GM23338 (cell line): Measurements from ENCODE around the gene SCIN. TPM values are rescaled to one million over a fixed set of nuclear protein-coding genes. Genes with fewer than 3 reads are reported as not detected.

Experiments used
- ATAC-seq: fragments of 200-7000 bp; cut with Tn5 transposase; 3 replicates; pipeline ENCODE4 v1.9.1; 2020
- DNase-seq: peaks from one replicate; pipeline ENCODE4 v3.0.0-alpha.2; 2015; ENCODE audit warnings: low spot score
- H2AFZ ChIP-seq: fragments of 200-600 bp; sonication (generic); 2 replicates; pipeline ENCODE4 v1.8.0; 2016; ENCODE audit warnings: antibody characterized with exemption, mild to moderate bottlenecking, moderate library complexity
- H3F3A ChIP-seq: fragments of 200-600 bp; sonication (generic); replicated peaks from 2 replicates; pipeline ENCODE4 v1.8.0; 2017; ENCODE audit warnings: antibody characterized with exemption, mixed run types, low read depth
- H3K27ac ChIP-seq: fragments of 200-600 bp; sonication (generic); 2 replicates; pipeline ENCODE4 v1.6.1; 2016; ENCODE audit warnings: low read depth
- H3K27me3 ChIP-seq: fragments of 200-600 bp; sonication (generic); 2 replicates; pipeline ENCODE4 v1.8.0; 2016; ENCODE audit warnings: mild to moderate bottlenecking, mixed run types, moderate library complexity; ENCODE audit not compliant: insufficient read depth
- H3K36me3 ChIP-seq: fragments of 200-600 bp; sonication (generic); 2 replicates; pipeline ENCODE4 v1.8.0; 2016; ENCODE audit warnings: mild to moderate bottlenecking; ENCODE audit not compliant: insufficient read depth
- H3K4me1 ChIP-seq: fragments of 200-600 bp; sonication (generic); 2 replicates; pipeline ENCODE4 v1.8.0; 2016; ENCODE audit warnings: mild to moderate bottlenecking, moderate library complexity; ENCODE audit not compliant: insufficient read depth
- H3K4me2 ChIP-seq: fragments of 200-600 bp; sonication (generic); 2 replicates; pipeline ENCODE4 v1.7.1; 2017; ENCODE audit warnings: mixed run types
- H3K4me3 ChIP-seq: fragments of 200-600 bp; sonication (generic); 2 replicates; pipeline ENCODE4 v1.6.1; 2016; ENCODE audit warnings: mixed run types
- H3K79me2 ChIP-seq: fragments of 200-600 bp; sonication (generic); replicated peaks from 2 replicates; pipeline ENCODE4 v1.8.0; 2017; ENCODE audit warnings: mild to moderate bottlenecking; ENCODE audit not compliant: insufficient read depth
- H3K9me2 ChIP-seq: fragments of 200-600 bp; sonication (generic); 2 replicates; pipeline ENCODE4 v1.8.0; 2017; ENCODE audit not compliant: insufficient read depth
- H4K20me1 ChIP-seq: fragments of 200-600 bp; sonication (generic); replicated peaks from 2 replicates; pipeline ENCODE4 v1.8.0; 2017; ENCODE audit warnings: mild to moderate bottlenecking; ENCODE audit not compliant: insufficient read depth
- H3K27ac Mint-ChIP-seq: 2 replicates; pipeline ENCODE4 v1.8.0; 2020; ENCODE audit warnings: inconsistent platforms, mild to moderate bottlenecking, moderate library complexity, mixed read lengths
- H3K27me3 Mint-ChIP-seq: 3 replicates; pipeline ENCODE4 v1.8.0; 2022; ENCODE audit warnings: low read depth, mild to moderate bottlenecking, moderate library complexity, mixed read lengths, inconsistent platforms; ENCODE audit not compliant: insufficient read depth, poor library complexity
- H3K36me3 Mint-ChIP-seq: 3 replicates; pipeline ENCODE4 v1.8.0; 2021; ENCODE audit warnings: low read depth, mild to moderate bottlenecking, inconsistent platforms, moderate library complexity, mixed read lengths
- H3K4me1 Mint-ChIP-seq: 3 replicates; pipeline ENCODE4 v1.8.0; 2020; ENCODE audit warnings: mild to moderate bottlenecking, inconsistent platforms, mixed read lengths
- H3K4me3 Mint-ChIP-seq: 3 replicates; pipeline ENCODE4 v1.8.0; 2021; ENCODE audit warnings: moderate library complexity, mild to moderate bottlenecking, inconsistent platforms, mixed read lengths
- H3K9me3 Mint-ChIP-seq: 3 replicates; pipeline ENCODE4 v1.8.0; 2020; ENCODE audit warnings: moderate library complexity, mild to moderate bottlenecking, inconsistent platforms, mixed read lengths
- EZH2 ChIP-seq: fragments of 200-600 bp; sonication (generic); IDR thresholded peaks from one replicate; pipeline ENCODE4 v1.8.0; 2017; ENCODE audit warnings: antibody characterized with exemption, mild to moderate bottlenecking, low read depth; ENCODE audit not compliant: unreplicated experiment
- JUNB ChIP-seq: IDR thresholded peaks from one replicate; pipeline ENCODE4 v1.6.1; 2016; ENCODE audit warnings: antibody characterized with exemption; ENCODE audit not compliant: unreplicated experiment
- NANOG ChIP-seq: IDR thresholded peaks from 2 replicates; pipeline ENCODE4 v1.6.1; 2016; ENCODE audit warnings: antibody characterized with exemption, borderline replicate concordance
- POLR2AphosphoS5 ChIP-seq: IDR thresholded peaks from 2 replicates; pipeline ENCODE4 v1.6.1; 2016; ENCODE audit warnings: antibody characterized with exemption, low read depth
- ZNF114 ChIP-seq: fragments of 250-450 bp; sonication (Bioruptor Pico); IDR thresholded peaks from 2 replicates; pipeline ENCODE4 v1.5.0; 2020; ENCODE audit warnings: mild to moderate bottlenecking, moderate library complexity
- ZNF331 ChIP-seq: fragments of 250-450 bp; sonication (Bioruptor Pico); IDR thresholded peaks from 2 replicates; pipeline ENCODE4 v1.5.0; 2020; ENCODE audit warnings: low read depth, mild to moderate bottlenecking, moderate library complexity
- polyA plus RNA-seq: library from polyadenylated mRNA; unstranded; fragments of >200 nt; fragmentation: Nextera tagmentation; extraction: Ambion mirVana; gene quantifications from 2 replicates; pipeline ENCODE4 v1.2.1, GENCODE V29; 2016
- total RNA-seq: library from RNA; depleted of rRNA; stranded (reverse); fragments of >200 nt; shearing (Covaris generic); gene quantifications from 2 replicates; pipeline ENCODE4 v1.2.3, GENCODE V29; 2014
- TF ChIP-seq, protein P1 (sequence below): IDR thresholded peaks from one replicate; pipeline ENCODE4 v1.6.1; 2018; ENCODE audit warnings: antibody characterized with exemption; ENCODE audit not compliant: unreplicated experiment
- TF ChIP-seq, protein P2 (sequence below), 2 experiments: fragments of 200-600 bp in 1 of 2; sonication (generic) in 1 of 2; conservative IDR thresholded peaks; 2 replicates each; pipeline versions ENCODE4 v1.5.1 to v1.6.1; 2016 to 2017; ENCODE audit warnings: antibody characterized with exemption in 2 of 2, low read depth in 2 of 2, mild to moderate bottlenecking in 2 of 2, moderate library complexity in 1 of 2
- TF ChIP-seq, protein P3 (sequence below): IDR thresholded peaks from 2 replicates; pipeline ENCODE4 v1.6.1; 2016; ENCODE audit warnings: antibody characterized with exemption

SCIN gene
- total and polyA plus RNA-seq, 2 experiments from 2014 or later: 0.80 to 0.92 TPM

DNA sequence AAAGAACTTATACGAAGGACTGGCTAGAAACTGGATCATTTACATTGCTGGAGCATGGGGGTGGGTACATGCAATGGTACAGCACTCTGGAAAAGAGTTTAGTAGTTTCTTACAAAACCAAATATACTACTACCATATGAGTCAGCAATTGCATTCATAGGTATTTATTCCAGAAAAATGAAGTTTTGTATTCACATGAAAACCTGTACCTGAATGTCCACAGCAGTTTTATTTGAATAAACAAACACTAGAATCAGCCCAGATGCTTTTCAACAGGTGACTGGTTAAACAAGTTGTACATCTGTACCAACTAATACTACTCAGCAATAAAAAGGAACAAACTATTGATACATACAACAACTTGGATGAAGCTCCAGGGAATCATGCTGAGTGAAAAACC, 3.4 kb downstream of the SCIN start:
- Histone ChIP-seq H3K9me2 (no peaks in the 10 kb centered on the region), H2AFZ (no peak overlapping the region), H3F3A (no peaks in the 10 kb centered on the region), H3K27ac (no peak overlapping the region), H3K27me3 (peaks cover 45% of the 10 kb centered on the region), H3K4me3 (no peak overlapping the region), H3K36me3 (no peaks in the 10 kb centered on the region), H3K4me1 (peaks cover 14% of the 10 kb centered on the region), H4K20me1 (no peaks in the 10 kb centered on the region), H3K4me2 (no peak overlapping the region), H3K79me2 (no peaks in the 10 kb centered on the region)
- TF ChIP-seq, protein P1, sequence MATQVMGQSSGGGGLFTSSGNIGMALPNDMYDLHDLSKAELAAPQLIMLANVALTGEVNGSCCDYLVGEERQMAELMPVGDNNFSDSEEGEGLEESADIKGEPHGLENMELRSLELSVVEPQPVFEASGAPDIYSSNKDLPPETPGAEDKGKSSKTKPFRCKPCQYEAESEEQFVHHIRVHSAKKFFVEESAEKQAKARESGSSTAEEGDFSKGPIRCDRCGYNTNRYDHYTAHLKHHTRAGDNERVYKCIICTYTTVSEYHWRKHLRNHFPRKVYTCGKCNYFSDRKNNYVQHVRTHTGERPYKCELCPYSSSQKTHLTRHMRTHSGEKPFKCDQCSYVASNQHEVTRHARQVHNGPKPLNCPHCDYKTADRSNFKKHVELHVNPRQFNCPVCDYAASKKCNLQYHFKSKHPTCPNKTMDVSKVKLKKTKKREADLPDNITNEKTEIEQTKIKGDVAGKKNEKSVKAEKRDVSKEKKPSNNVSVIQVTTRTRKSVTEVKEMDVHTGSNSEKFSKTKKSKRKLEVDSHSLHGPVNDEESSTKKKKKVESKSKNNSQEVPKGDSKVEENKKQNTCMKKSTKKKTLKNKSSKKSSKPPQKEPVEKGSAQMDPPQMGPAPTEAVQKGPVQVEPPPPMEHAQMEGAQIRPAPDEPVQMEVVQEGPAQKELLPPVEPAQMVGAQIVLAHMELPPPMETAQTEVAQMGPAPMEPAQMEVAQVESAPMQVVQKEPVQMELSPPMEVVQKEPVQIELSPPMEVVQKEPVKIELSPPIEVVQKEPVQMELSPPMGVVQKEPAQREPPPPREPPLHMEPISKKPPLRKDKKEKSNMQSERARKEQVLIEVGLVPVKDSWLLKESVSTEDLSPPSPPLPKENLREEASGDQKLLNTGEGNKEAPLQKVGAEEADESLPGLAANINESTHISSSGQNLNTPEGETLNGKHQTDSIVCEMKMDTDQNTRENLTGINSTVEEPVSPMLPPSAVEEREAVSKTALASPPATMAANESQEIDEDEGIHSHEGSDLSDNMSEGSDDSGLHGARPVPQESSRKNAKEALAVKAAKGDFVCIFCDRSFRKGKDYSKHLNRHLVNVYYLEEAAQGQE: no peak
- TF ChIP-seq, protein P2, sequence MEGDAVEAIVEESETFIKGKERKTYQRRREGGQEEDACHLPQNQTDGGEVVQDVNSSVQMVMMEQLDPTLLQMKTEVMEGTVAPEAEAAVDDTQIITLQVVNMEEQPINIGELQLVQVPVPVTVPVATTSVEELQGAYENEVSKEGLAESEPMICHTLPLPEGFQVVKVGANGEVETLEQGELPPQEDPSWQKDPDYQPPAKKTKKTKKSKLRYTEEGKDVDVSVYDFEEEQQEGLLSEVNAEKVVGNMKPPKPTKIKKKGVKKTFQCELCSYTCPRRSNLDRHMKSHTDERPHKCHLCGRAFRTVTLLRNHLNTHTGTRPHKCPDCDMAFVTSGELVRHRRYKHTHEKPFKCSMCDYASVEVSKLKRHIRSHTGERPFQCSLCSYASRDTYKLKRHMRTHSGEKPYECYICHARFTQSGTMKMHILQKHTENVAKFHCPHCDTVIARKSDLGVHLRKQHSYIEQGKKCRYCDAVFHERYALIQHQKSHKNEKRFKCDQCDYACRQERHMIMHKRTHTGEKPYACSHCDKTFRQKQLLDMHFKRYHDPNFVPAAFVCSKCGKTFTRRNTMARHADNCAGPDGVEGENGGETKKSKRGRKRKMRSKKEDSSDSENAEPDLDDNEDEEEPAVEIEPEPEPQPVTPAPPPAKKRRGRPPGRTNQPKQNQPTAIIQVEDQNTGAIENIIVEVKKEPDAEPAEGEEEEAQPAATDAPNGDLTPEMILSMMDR (conservative IDR thresholded peaks at IDR 0.05; ENCODE audit: low read depth in 2 of 2): no peak
- TF ChIP-seq POLR2AphosphoS5 (no peak), JUNB (no peak), NANOG (no peak)
- peaks cover 8% of the 10 kb centered on the region; the same call in 2 of the 3 replicates for H3K4me1 Mint-ChIP-seq
- DNase-seq (no peak), ATAC-seq (no peak)
- no peak overlapping the region for H3K4me3 Mint-ChIP-seq
- no peak overlapping the region for H3K27ac Mint-ChIP-seq
- peaks cover 22% of the 10 kb centered on the region for H3K27me3 Mint-ChIP-seq
- no peaks in the 10 kb centered on the region for H3K36me3 Mint-ChIP-seq
- H3K9me3 Mint-ChIP-seq: no peaks in the 10 kb centered on the region

DNA sequence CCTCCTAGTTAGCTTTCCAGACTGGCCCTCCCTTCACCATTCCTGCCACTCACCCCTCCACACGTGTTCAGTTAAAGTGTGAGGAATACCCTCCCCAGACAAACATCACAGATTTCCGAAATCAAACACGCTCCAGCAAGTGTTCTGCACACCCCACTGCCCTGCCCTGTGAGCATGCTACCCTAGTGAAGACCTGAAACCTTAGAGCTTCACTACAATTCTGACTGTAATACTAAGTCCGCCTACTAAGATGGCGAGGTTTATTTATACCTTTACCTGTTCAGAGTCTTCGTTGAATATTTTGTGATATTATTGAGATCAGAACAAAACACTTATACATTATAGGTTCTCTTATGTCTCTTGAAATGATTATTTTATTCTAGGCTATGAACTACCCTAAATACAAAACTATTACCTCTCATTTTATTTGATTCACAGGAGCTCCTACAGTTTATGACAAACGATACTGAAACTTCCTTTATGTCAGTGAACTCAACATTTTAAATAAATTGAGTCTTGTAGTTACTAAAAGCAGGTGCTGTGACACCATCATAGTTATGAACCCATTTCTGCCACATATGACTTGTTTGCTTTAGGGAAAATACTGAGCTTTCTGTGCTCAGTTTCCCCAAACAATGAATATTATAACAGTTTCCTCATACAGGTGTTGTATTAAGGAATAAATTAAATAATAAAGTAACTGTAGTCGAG, 8.6 kb downstream of the SCIN start:
- Mint-ChIP-seq H3K27me3 (peaks cover 5% of the 10 kb centered on the region), H3K4me3 (no peak overlapping the region), H3K9me3 (no peaks in the 10 kb centered on the region), H3K36me3 (no peaks in the 10 kb centered on the region), H3K4me1 (no peaks in the 10 kb centered on the region), H3K27ac (no peak overlapping the region)
- no peaks in the 10 kb centered on the region for H4K20me1 ChIP-seq
- H3F3A ChIP-seq: no peaks in the 10 kb centered on the region
- no peaks in the 10 kb centered on the region for H3K36me3 ChIP-seq
- DNase-seq: no peak
- no peak overlapping the region for H3K4me2 ChIP-seq
- no peak overlapping the region for H2AFZ ChIP-seq
- H3K4me1 ChIP-seq: no peaks in the 10 kb centered on the region
- no peaks in the 10 kb centered on the region for H3K79me2 ChIP-seq
- no peak overlapping the region for H3K27ac ChIP-seq
- no peaks in the 10 kb centered on the region for H3K27me3 ChIP-seq
- H3K9me2 ChIP-seq: no peaks in the 10 kb centered on the region
- no peak for ATAC-seq
- H3K4me3 ChIP-seq: no peak overlapping the region
- TF ChIP-seq ZNF331 (CRISPR knock-in tag): no peak
- TF ChIP-seq NANOG: no peak
- TF ChIP-seq EZH2: no peak
- TF ChIP-seq, protein P3, sequence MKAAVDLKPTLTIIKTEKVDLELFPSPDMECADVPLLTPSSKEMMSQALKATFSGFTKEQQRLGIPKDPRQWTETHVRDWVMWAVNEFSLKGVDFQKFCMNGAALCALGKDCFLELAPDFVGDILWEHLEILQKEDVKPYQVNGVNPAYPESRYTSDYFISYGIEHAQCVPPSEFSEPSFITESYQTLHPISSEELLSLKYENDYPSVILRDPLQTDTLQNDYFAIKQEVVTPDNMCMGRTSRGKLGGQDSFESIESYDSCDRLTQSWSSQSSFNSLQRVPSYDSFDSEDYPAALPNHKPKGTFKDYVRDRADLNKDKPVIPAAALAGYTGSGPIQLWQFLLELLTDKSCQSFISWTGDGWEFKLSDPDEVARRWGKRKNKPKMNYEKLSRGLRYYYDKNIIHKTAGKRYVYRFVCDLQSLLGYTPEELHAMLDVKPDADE: no peak
- no peak for TF ChIP-seq JUNB
- no peak for TF ChIP-seq ZNF114 (CRISPR knock-in tag)
